ENCODE data around the gene ALPK1.
"Not testable (repeated sequence)": the region's sequence is repeated elsewhere in the genome, so short reads cannot be mapped to it uniquely, and the experiment has no call there.

ALPK1 gene

GRCh38 chr4:112279025-112279881 is 17.9 kb upstream of the ALPK1 start:
- no peak for ATAC-seq
- Mint-ChIP-seq H3K4me1 (peaks cover 71% of the 10 kb centered on the region), H3K9me3 (no peaks in the 10 kb centered on the region), H3K27ac (peak overlapping the region; percentile 40), H3K4me3 (peak overlapping the region; percentile 46), H3K36me3 (ENCODE audit: low read depth) (peaks cover 51% of the 10 kb centered on the region), H3K27me3 (no peaks in the 10 kb centered on the region)
- no peak for DNase-seq

DNA sequence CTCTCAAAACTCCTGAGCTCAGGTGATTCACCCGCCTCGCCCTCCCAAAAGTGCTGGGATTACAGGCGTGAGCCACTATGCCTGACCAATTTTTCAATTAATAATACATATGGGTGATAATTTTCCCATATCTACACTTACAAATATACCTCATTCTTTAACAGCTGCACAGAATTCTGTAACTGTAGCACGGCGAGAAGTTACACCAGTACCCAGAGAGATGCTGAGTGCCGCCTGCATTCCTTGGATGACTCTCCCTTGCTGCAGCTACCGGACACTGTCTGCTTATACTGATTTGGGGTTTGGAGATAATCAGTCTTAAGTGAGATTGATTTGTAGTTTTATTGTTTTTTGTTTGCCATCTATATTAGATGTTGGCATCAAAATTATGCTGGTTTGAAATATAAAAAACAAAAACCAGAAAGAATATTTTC is 17.3 kb upstream of the ALPK1 start:
- ATAC-seq (no peak), DNase-seq (no peak)
- Mint-ChIP-seq H3K4me3 (peak overlapping the region; percentile 46), H3K27ac (no peak overlapping the region), H3K27me3 (no peaks in the 10 kb centered on the region), H3K4me1 (peaks cover 72% of the 10 kb centered on the region), H3K9me3 (no peaks in the 10 kb centered on the region), H3K36me3 (ENCODE audit: low read depth) (peaks cover 56% of the 10 kb centered on the region)

DNA sequence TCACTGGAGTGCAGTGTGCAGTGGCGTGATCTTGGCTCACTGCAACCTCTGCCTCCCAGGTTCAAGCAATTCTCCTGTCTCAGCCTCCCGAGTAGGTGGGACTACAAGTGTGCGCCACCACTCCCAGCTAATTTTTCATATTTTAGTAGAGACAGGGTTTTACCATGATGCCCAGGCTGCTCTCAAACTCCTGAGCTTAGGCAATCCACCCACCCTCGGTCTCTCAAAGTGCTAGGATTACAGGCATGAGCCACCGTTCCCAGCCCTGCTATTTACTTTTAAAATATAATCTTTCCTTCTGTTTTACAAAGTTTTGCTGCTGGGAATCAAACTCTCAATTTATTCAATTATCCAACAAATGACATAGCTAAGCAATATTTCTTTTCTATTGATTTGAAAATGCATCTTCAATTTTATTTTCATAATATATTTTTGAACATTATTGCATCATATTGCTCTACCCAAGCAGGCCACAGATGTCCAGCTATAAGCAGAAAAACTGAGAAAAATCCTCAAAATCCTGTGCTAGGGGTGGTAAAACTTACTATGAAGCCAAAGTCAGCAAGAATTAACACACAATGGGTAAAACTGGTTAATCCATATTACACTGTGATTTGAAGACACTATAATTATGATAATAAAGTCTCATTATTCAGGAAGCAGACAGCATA is 16.6 kb upstream of the ALPK1 start:
- peak overlapping the region; percentile 46 for H3K4me3 Mint-ChIP-seq
- H3K4me1 Mint-ChIP-seq = peaks cover 68% of the 10 kb centered on the region
- no peak for ATAC-seq
- peaks cover 54% of the 10 kb centered on the region for H3K36me3 Mint-ChIP-seq (ENCODE audit: low read depth)
- no peaks in the 10 kb centered on the region for H3K27me3 Mint-ChIP-seq
- H3K27ac Mint-ChIP-seq = no peak overlapping the region
- H3K9me3 Mint-ChIP-seq = no peaks in the 10 kb centered on the region
- no peak for DNase-seq

DNA sequence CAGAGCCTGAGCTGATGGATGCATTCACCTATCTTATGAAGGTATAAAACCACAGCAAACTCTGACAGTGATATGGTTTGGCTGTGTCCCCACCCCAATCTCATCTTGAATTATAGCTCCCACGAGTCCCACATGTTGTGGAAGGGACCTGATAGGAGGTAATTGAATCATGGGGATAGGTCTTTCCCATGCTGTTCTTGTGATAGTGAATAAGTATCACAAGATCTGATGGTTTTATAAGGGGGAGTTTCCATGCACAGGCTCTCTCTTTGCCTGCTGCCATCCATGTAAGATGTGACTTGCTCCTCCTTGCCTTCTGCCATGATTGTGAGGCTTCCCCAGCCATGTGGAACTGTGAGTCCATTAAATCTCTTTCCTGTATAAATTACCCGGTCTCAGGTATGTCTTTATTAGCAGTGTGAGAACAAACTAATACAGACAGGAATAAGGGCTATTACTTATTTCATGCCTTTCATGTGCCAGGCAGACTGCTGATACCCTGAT is 15.2 kb upstream of the ALPK1 start:
- Mint-ChIP-seq H3K4me1 (peaks cover 79% of the 10 kb centered on the region), H3K36me3 (ENCODE audit: low read depth) (peaks cover 48% of the 10 kb centered on the region)
- DNase-seq, H3K4me3 Mint-ChIP-seq, H3K27me3 Mint-ChIP-seq, H3K9me3 Mint-ChIP-seq, H3K27ac Mint-ChIP-seq, ATAC-seq: not testable (repeated sequence)

- peak overlapping the region; percentile 40 for H3K27ac Mint-ChIP-seq
- H3K9me3 Mint-ChIP-seq = no peaks in the 10 kb centered on the region
- peaks cover 37% of the 10 kb centered on the region for H3K36me3 Mint-ChIP-seq (ENCODE audit: low read depth)
- ATAC-seq = no peak
- H3K4me1 Mint-ChIP-seq = peaks cover 81% of the 10 kb centered on the region
- H3K4me3 Mint-ChIP-seq = peak overlapping the region; percentile 95
- no peak for DNase-seq
- H3K27me3 Mint-ChIP-seq = no peaks in the 10 kb centered on the region
Measured at GRCh38 chr4:112282860-112283667, 14.1 kb upstream of the ALPK1 start.

DNA sequence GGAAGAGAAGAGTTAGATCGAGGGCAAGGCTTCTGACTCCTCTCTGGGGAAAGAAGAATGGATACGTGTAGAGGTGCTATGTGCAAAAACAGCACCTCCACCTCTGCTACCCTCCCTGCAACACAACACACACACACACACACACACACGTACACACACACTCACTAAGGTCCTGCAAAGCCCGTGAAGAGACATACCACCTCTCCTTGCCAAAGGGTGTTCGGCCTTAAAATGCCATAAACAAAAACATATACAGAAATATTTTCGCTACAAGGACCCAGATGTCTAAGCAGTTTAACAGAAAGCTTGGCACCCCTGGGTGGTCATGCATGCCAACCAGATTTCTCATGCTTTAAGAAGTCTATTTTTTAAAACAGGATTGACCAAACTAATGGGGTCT is 13.0 kb upstream of the ALPK1 start:
- ATAC-seq (no peak), DNase-seq (no peak)
- H3K27me3 Mint-ChIP-seq = no peaks in the 10 kb centered on the region
- peaks cover 34% of the 10 kb centered on the region for H3K36me3 Mint-ChIP-seq (ENCODE audit: low read depth)
- H3K4me1 Mint-ChIP-seq = peaks cover 82% of the 10 kb centered on the region
- no peaks in the 10 kb centered on the region for H3K9me3 Mint-ChIP-seq
- H3K4me3 Mint-ChIP-seq = peak overlapping the region; percentile 95
- H3K27ac Mint-ChIP-seq = peak overlapping the region; percentile 93

DNA sequence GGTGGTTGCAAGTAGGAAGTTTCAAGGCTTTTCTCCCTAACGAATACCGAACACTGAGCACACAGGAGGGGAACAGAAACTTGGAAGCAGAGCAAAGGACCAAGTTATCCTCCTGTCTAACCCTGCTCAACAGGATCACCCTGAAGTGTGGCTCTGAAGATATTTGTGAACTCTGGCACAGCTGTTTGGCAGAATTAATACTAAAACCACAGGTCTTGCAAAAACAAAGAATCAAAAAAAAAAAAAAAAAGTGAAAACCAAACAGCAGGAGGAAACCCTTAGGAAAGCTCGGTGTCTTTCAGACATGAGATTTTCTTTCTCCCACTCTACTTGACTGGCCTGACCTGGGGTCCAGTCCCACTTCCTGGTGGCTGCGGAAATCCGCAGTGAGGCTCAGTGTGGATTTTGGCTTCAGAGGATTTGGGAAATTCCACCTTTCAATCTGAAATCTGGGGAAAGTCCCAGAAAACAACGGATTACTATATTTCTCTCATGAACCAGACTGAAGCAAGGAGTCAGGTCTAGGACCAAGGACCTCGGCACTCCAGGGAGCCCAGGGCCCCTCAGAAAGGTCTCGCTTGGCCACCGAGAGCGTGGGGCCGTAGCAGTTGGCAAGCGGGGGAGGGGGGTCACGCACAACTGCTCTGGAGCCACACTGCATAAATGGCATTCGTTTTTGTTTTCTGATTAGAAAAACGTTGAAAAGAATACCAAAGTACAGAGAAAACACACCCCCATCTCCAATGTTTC is 12.3 kb upstream of the ALPK1 start:
- H3K36me3 Mint-ChIP-seq (ENCODE audit: low read depth) = peaks cover 33% of the 10 kb centered on the region
- H3K27ac Mint-ChIP-seq = peak overlapping the region; percentile 93
- H3K4me3 Mint-ChIP-seq = peak overlapping the region; percentile 95
- peak; percentile 22 for ATAC-seq
- no peaks in the 10 kb centered on the region for H3K27me3 Mint-ChIP-seq
- DNase-seq = peak; percentile 40
- H3K9me3 Mint-ChIP-seq = no peaks in the 10 kb centered on the region
- peaks cover 85% of the 10 kb centered on the region for H3K4me1 Mint-ChIP-seq

DNA sequence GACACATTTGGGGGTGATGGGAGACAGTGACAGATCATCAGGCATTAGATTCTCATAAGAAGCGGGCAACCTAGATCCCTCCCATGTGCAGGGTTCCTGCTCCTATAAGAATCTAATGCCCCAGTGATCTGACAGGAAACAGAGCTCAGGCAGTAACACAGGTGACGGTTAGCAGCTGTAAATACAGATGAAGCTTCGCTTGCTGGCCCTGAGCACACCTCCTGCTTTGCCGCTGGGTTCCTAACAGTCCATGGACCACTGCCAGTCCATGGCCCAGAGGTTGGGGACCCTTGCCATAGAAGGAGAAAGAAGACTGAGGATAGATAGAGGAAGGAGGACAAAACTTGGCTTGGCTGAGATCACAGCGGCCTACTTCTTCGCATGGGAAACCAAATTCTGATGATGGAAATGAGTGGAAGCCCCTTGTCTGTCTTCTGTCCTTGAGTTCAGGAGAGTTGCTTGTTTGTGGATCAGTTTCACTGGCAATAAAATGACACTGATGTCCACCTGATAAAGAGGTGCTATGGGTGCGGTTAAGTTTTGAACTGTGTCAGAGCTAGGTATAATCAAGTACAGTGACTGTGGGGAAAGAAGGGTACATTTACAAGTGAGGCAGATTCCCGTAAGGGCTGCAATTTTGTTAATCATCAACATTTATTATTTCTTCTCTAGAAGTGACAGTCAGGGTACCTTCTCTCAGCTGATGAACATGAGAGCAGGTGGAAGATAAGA is 9.7 kb upstream of the ALPK1 start:
- H3K27ac Mint-ChIP-seq = peak overlapping the region; percentile 93
- ATAC-seq (no peak), DNase-seq (no peak)
- peaks cover 67% of the 10 kb centered on the region for H3K4me1 Mint-ChIP-seq
- peak overlapping the region; percentile 95 for H3K4me3 Mint-ChIP-seq
- H3K36me3 Mint-ChIP-seq (ENCODE audit: low read depth) = peaks cover 22% of the 10 kb centered on the region
- H3K9me3 Mint-ChIP-seq = no peaks in the 10 kb centered on the region
- no peaks in the 10 kb centered on the region for H3K27me3 Mint-ChIP-seq

- H3K4me1 Mint-ChIP-seq = peaks cover 58% of the 10 kb centered on the region
- peaks cover 13% of the 10 kb centered on the region for H3K36me3 Mint-ChIP-seq (ENCODE audit: low read depth)
- no peaks in the 10 kb centered on the region for H3K27me3 Mint-ChIP-seq
- peak; percentile 22 for ATAC-seq
- H3K9me3 Mint-ChIP-seq = no peaks in the 10 kb centered on the region
- no peak for DNase-seq
- peak overlapping the region; percentile 48 for H3K4me3 Mint-ChIP-seq
- peak overlapping the region; percentile 86 for H3K27ac Mint-ChIP-seq
Measured at GRCh38 chr4:112288455-112288854, 8.7 kb upstream of the ALPK1 start.

DNA sequence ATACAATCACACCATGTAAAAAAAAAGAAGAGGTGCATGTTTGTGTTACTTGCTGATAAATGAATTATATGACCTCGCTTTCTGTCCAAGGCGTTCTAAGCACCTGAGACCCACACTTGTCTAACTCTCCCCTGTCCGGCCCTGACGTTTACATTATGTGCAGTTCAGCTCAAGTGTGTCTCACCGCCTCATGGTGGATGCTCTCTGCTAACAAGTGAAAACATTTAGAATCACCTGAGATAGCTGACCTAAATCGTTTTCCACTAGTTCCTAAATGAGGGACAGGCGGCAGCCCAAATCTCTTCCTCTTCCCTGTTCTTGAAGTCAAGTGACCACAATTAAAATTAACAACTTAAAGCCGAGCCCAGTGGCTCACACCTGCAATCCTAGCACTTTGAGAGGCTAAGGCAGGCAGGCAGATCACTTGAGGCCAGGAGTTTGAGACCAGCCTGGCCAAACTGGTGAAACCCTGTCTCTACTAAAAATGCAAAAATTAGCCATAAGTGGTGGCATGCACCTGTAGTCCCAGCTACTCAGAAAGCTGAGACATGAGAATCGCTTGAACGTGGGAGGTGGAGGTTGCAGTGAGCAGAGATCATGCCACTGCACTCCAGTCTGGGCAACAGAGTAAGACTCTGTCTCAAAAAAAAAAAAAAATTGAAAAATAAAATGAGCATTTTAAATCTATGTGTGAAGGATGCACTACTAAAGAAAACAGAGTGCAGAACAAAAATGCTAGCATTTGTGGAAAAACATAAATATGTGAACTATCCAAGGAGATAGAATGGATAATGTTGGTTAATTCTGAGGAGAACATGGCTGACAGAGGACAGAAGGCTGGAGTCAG is 7.5 kb upstream of the ALPK1 start:
- no peak overlapping the region for H3K4me3 Mint-ChIP-seq
- H3K36me3 Mint-ChIP-seq (ENCODE audit: low read depth) = peaks cover 4% of the 10 kb centered on the region
- H3K27me3 Mint-ChIP-seq = no peaks in the 10 kb centered on the region
- ATAC-seq = no peak
- DNase-seq = no peak
- H3K9me3 Mint-ChIP-seq = no peaks in the 10 kb centered on the region
- peak overlapping the region; percentile 86 for H3K27ac Mint-ChIP-seq
- peaks cover 48% of the 10 kb centered on the region for H3K4me1 Mint-ChIP-seq

GRCh38 chr4:112290341-112290740 is 6.8 kb upstream of the ALPK1 start:
- DNase-seq (no peak), ATAC-seq (peak; percentile 41)
- Mint-ChIP-seq H3K4me3 (no peak overlapping the region), H3K36me3 (ENCODE audit: low read depth) (no peaks in the 10 kb centered on the region), H3K27me3 (no peaks in the 10 kb centered on the region), H3K27ac (peak overlapping the region; percentile 86), H3K9me3 (no peaks in the 10 kb centered on the region), H3K4me1 (peaks cover 45% of the 10 kb centered on the region)

DNA sequence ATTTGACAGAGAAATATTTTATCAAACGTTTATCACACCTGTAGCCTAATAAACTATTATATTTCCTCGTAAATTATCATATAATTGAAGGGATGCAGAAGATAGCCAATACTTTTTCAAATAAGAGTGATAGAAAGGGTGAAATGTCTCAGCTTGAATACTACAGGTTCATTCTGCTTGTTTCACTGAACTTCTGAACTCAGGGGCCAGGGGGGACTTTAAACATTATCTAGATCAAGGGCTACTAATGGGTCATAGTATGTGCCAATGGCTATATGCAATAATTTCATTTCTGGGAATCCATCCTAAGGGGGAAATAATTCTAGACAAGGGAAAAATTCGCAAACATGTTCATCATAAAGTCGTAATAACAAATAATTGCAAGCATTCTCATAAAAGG is 2.6 kb downstream of the ALPK1 start:
- no peak for ATAC-seq
- H3K9me3 Mint-ChIP-seq = no peaks in the 10 kb centered on the region
- no peaks in the 10 kb centered on the region for H3K27me3 Mint-ChIP-seq
- H3K27ac Mint-ChIP-seq = no peak overlapping the region
- H3K4me1 Mint-ChIP-seq = peaks cover 25% of the 10 kb centered on the region
- no peak for DNase-seq
- no peak overlapping the region for H3K4me3 Mint-ChIP-seq
- no peaks in the 10 kb centered on the region for H3K36me3 Mint-ChIP-seq (ENCODE audit: low read depth)

Measured in activated naive CD8-positive, alpha-beta T cell treated with anti-CD3 and anti-CD28 coated beads, Interleukin-2, amount 50 U/mL, for 24 hours (primary cell).